H9 (cell line): ENCODE measurements around the gene GSAP. TPM values are rescaled to one million over a fixed set of nuclear protein-coding genes. Genes with fewer than 3 reads are reported as not detected.
A peak's percentile ranks its signal among the peaks of the same experiment; 100 is the strongest.

Source experiments
- DNase-seq: peaks from one replicate; pipeline ENCODE4 v3.0.0-alpha.2; 2017
- H2AFZ ChIP-seq: one replicate; pipeline ENCODE4 v1.6.1; 2013; ENCODE audit warnings: mild to moderate bottlenecking, low read length, control low read depth, moderate library complexity
- H2AK5ac ChIP-seq: 2 replicates; pipeline ENCODE4 v1.6.1; 2013; ENCODE audit warnings: low read length, control low read depth, mixed read lengths; ENCODE audit not compliant: insufficient read length
- H2BK120ac ChIP-seq: one replicate; pipeline ENCODE4 v1.6.1; 2013; ENCODE audit warnings: low read depth, mild to moderate bottlenecking, low read length, control low read depth, inconsistent platforms; ENCODE audit not compliant: poor library complexity, severe bottlenecking
- H2BK12ac ChIP-seq: 2 replicates; pipeline ENCODE4 v1.6.1; 2013; ENCODE audit warnings: low read length, control low read depth, mixed read lengths, low read depth; ENCODE audit not compliant: insufficient read length
- H2BK15ac ChIP-seq: 2 replicates; pipeline ENCODE4 v1.6.1; 2013; ENCODE audit warnings: low read depth, low read length, control low read depth
- H2BK20ac ChIP-seq: one replicate; pipeline ENCODE4 v1.6.1; 2013; ENCODE audit warnings: low read depth, mild to moderate bottlenecking, low read length, control low read depth, inconsistent platforms; ENCODE audit not compliant: poor library complexity, severe bottlenecking
- H2BK5ac ChIP-seq: 2 replicates; pipeline ENCODE4 v1.6.1; 2013; ENCODE audit warnings: low read length, control low read depth, mixed read lengths; ENCODE audit not compliant: insufficient read length
- H3K14ac ChIP-seq: 2 replicates; pipeline ENCODE4 v1.6.1; 2013; ENCODE audit warnings: low read length, control low read depth; ENCODE audit not compliant: insufficient read depth
- H3K18ac ChIP-seq: 2 replicates; pipeline ENCODE4 v1.6.1; 2013; ENCODE audit warnings: low read depth, mild to moderate bottlenecking, mixed read lengths, low read length, control low read depth; ENCODE audit not compliant: insufficient read length
- H3K23ac ChIP-seq: 2 replicates; pipeline ENCODE4 v1.6.1; 2013; ENCODE audit warnings: low read length, control low read depth, mixed read lengths, low read depth; ENCODE audit not compliant: insufficient read length
- H3K23me2 ChIP-seq: 2 replicates; pipeline ENCODE4 v1.6.1; 2013; ENCODE audit warnings: low read depth, mild to moderate bottlenecking, mixed read lengths, low read length, control low read depth; ENCODE audit not compliant: insufficient read length, poor library complexity, severe bottlenecking
- H3K27ac ChIP-seq: 2 replicates; pipeline ENCODE4 v1.5.1; 2013; ENCODE audit warnings: low read length, control low read depth, mixed read lengths, low read depth; ENCODE audit not compliant: insufficient read length
- H3K27me3 ChIP-seq: 2 replicates; pipeline ENCODE4 v1.6.1; 2013; ENCODE audit warnings: low read length, control low read depth, inconsistent platforms; ENCODE audit not compliant: insufficient read depth
- H3K4ac ChIP-seq: 2 replicates; pipeline ENCODE4 v1.6.1; 2013; ENCODE audit warnings: low read depth, mild to moderate bottlenecking, control low read depth, inconsistent platforms, low read length, moderate library complexity
- H3K4me1 ChIP-seq: 2 replicates; pipeline ENCODE4 v1.6.1; 2013; ENCODE audit warnings: low read length, control low read depth, inconsistent platforms; ENCODE audit not compliant: insufficient read depth
- H3K4me2 ChIP-seq: 2 replicates; pipeline ENCODE4 v1.6.1; 2013; ENCODE audit warnings: low read length, control low read depth, mixed read lengths; ENCODE audit not compliant: insufficient read length, insufficient read depth
- H3K56ac ChIP-seq: 2 replicates; pipeline ENCODE4 v1.6.1; 2013; ENCODE audit warnings: low read depth, mild to moderate bottlenecking, mixed read lengths, low read length, control low read depth; ENCODE audit not compliant: insufficient read length
- H3K79me1 ChIP-seq: 2 replicates; pipeline ENCODE4 v1.6.1; 2013; ENCODE audit warnings: low read depth, mild to moderate bottlenecking, moderate library complexity, low read length, control low read depth, inconsistent platforms; ENCODE audit not compliant: insufficient read depth, poor library complexity, severe bottlenecking
- H3K79me2 ChIP-seq: 2 replicates; pipeline ENCODE4 v1.6.1; 2013; ENCODE audit warnings: low read length, control low read depth, inconsistent platforms; ENCODE audit not compliant: insufficient read depth
- H3K9ac ChIP-seq: 2 replicates; pipeline ENCODE4 v1.6.1; 2013; ENCODE audit warnings: low read length, control low read depth, mixed read lengths; ENCODE audit not compliant: insufficient read length; ENCODE audit errors: extremely low read depth
- H3K9me3 ChIP-seq: one replicate; pipeline ENCODE4 v1.6.1; 2013; ENCODE audit warnings: low read depth, low read length, inconsistent platforms; ENCODE audit not compliant: control insufficient read depth
- H3T11ph ChIP-seq: one replicate; pipeline ENCODE4 v1.6.1; 2013; ENCODE audit warnings: mild to moderate bottlenecking, low read length, control low read depth, inconsistent platforms
- H4K20me1 ChIP-seq: one replicate; pipeline ENCODE4 v1.6.1; 2013; ENCODE audit not compliant: control insufficient read depth, insufficient read length, insufficient read depth
- H4K5ac ChIP-seq: 2 replicates; pipeline ENCODE4 v1.6.1; 2013; ENCODE audit warnings: low read depth, mild to moderate bottlenecking, mixed read lengths, low read length, control low read depth; ENCODE audit not compliant: insufficient read length
- H4K8ac ChIP-seq: replicated peaks from 2 replicates; pipeline ENCODE4 v1.6.1; 2013; ENCODE audit warnings: low read length, control low read depth, mixed read lengths, low read depth; ENCODE audit not compliant: insufficient read length
- H4K91ac ChIP-seq: 2 replicates; pipeline ENCODE4 v1.6.1; 2013; ENCODE audit warnings: low read depth, mild to moderate bottlenecking, moderate library complexity, mixed read lengths, low read length, control low read depth; ENCODE audit not compliant: insufficient read length
- H3K27ac Mint-ChIP-seq, 3 experiments: 2 replicates in 2 of 3; 3 replicates in 1 of 3; pipeline ENCODE4 v1.8.0; 2020 to 2021; ENCODE audit warnings: mixed read lengths in 3 of 3, mild to moderate bottlenecking in 1 of 3, moderate library complexity in 1 of 3
- H3K27me3 Mint-ChIP-seq: 2 replicates; pipeline ENCODE4 v1.8.0; 2021; ENCODE audit warnings: low read depth, mild to moderate bottlenecking, moderate library complexity, mixed read lengths
- H3K36me3 Mint-ChIP-seq, 3 experiments: 2 replicates in 2 of 3; 3 replicates in 1 of 3; pipeline ENCODE4 v1.8.0; 2020 to 2021; ENCODE audit warnings: low read depth in 3 of 3, mixed read lengths in 3 of 3; ENCODE audit not compliant: insufficient read depth in 1 of 3
- H3K4me1 Mint-ChIP-seq, 2 experiments: 2 replicates each; pipeline ENCODE4 v1.8.0; 2020; ENCODE audit warnings: mixed read lengths in 2 of 2
- H3K4me3 Mint-ChIP-seq, 2 experiments: 2 replicates in 1 of 2; 3 replicates in 1 of 2; pipeline ENCODE4 v1.8.0; 2020 to 2021; ENCODE audit warnings: mild to moderate bottlenecking in 2 of 2, mixed read lengths in 2 of 2, moderate library complexity in 1 of 2
- H3K9me3 Mint-ChIP-seq, 2 experiments: 2 replicates in 1 of 2; 3 replicates in 1 of 2; pipeline ENCODE4 v1.8.0; 2020; ENCODE audit warnings: mild to moderate bottlenecking in 2 of 2, mixed read lengths in 2 of 2, moderate library complexity in 1 of 2
- WGBS: extraction: QIAGEN DNeasy Blood & Tissue Kit; methylation state at CpG from one replicate; pipeline ENCODE4 v1.1.7; 2013; ENCODE audit warnings: missing lambda C conversion rate, low lambda C conversion rate, mixed read lengths; ENCODE audit not compliant: insufficient read length; ENCODE audit errors: extremely low coverage; 5-methylcytosine and 5-hydroxymethylcytosine counted together
- total RNA-seq: library from RNA; stranded (reverse); gene quantifications from 2 replicates; pipeline ENCODE4 v1.2.1, GENCODE V29; 2021
- TF ChIP-seq, protein P1 (sequence below): fragments of 200-600 bp; sonication (generic); conservative IDR thresholded peaks from 3 replicates; pipeline ENCODE4 v1.8.0; 2021; ENCODE audit warnings: antibody characterized with exemption, mild to moderate bottlenecking

GSAP gene
- total RNA-seq, 1 experiment from 2014 or later = 1.9 TPM

DNA sequence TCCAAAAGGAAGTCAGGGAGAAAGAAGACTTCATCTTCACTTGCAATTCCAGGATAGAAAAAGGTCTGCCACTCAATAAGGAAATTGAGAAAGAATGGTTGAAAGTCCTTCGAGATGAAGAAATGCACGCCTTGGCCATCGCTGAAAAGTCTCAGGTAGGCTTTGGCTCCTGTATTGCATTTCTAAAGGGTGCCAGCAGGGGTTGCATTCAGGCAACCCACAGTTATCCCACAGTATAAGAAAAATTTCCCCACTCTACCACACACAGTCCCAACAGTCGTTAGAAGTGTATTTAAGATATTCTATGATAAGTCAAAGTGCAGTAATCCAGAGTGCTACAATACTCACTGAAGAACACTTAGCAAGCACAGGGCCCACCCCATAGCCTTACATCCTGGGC is 123.1 kb downstream of the GSAP start:
- no peak for DNase-seq
- Histone ChIP-seq H4K5ac (no peak overlapping the region), H2BK5ac (no peak overlapping the region), H3K18ac (no peak overlapping the region), H4K8ac (no peak overlapping the region), H3K27me3 (no peaks in the 10 kb centered on the region), H2BK12ac (no peak overlapping the region), H2BK15ac (no peak overlapping the region), H4K20me1 (no peaks in the 10 kb centered on the region), H3K79me1 (no peaks in the 10 kb centered on the region), H3K23me2 (no peaks in the 10 kb centered on the region), H3K23ac (no peak overlapping the region), H3K9me3 (no peaks in the 10 kb centered on the region), H3K4me2 (no peak overlapping the region), H3K56ac (no peak overlapping the region), H2AK5ac (no peak overlapping the region), H3K4me1 (no peaks in the 10 kb centered on the region), H3K4ac (no peak overlapping the region), H2AFZ (no peak overlapping the region), H4K91ac (no peak overlapping the region), H3K9ac (no peak overlapping the region), H3K27ac (no peak overlapping the region), H2BK120ac (no peak overlapping the region), H2BK20ac (no peak overlapping the region), H3K79me2 (no peaks in the 10 kb centered on the region), H3K14ac (no peak overlapping the region), H3T11ph (no peak overlapping the region)
- Mint-ChIP-seq H3K9me3 (peaks cover 5 to 6% of the 10 kb centered on the region in 2 experiments; a peak in 3 of 5 replicates), H3K27me3 (no peaks in the 10 kb centered on the region), H3K36me3 (peaks cover 0 to 6% (median 0%) of the 10 kb centered on the region in 3 experiments; a peak in 3 of 7 replicates), H3K4me1 (peaks cover 2 to 5% of the 10 kb centered on the region in 2 experiments; a peak in 3 of 4 replicates), H3K27ac (no peak overlapping the region), H3K4me3 (no peak overlapping the region)
- no CpG with 5 or more reads among the region's 4 CpGs for WGBS
- TF ChIP-seq, protein P1, sequence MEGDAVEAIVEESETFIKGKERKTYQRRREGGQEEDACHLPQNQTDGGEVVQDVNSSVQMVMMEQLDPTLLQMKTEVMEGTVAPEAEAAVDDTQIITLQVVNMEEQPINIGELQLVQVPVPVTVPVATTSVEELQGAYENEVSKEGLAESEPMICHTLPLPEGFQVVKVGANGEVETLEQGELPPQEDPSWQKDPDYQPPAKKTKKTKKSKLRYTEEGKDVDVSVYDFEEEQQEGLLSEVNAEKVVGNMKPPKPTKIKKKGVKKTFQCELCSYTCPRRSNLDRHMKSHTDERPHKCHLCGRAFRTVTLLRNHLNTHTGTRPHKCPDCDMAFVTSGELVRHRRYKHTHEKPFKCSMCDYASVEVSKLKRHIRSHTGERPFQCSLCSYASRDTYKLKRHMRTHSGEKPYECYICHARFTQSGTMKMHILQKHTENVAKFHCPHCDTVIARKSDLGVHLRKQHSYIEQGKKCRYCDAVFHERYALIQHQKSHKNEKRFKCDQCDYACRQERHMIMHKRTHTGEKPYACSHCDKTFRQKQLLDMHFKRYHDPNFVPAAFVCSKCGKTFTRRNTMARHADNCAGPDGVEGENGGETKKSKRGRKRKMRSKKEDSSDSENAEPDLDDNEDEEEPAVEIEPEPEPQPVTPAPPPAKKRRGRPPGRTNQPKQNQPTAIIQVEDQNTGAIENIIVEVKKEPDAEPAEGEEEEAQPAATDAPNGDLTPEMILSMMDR = peak; percentile 42; the same call in 2 of the 3 replicates
